Testis (tissue), 3 donors: ENCODE results near the gene PLPPR1. TPM values are rescaled to one million over a fixed set of nuclear protein-coding genes. Genes with fewer than 3 reads are reported as not detected.

ENCODE experiments used
- DNase-seq: peaks from one replicate; pipeline ENCODE4 v3.0.0-alpha.2; 2019
- H3K27ac ChIP-seq, 2 donors: fragments of 200-600 bp; sonication (generic); one replicate each; pipeline ENCODE4 v1.5.1; 2019
- H3K27me3 ChIP-seq: fragments of 200-600 bp; sonication (generic); one replicate; pipeline ENCODE4 v1.5.1; 2019
- H3K36me3 ChIP-seq: fragments of 200-600 bp; sonication (generic); one replicate; pipeline ENCODE4 v1.5.1; 2017; ENCODE audit warnings: low read depth; ENCODE audit errors: missing control alignments
- H3K4me1 ChIP-seq: fragments of 200-600 bp; sonication (generic); one replicate; pipeline ENCODE4 v1.5.1; 2019
- H3K4me3 ChIP-seq, 2 donors: fragments of 200-600 bp; sonication (generic); one replicate each; pipeline ENCODE4 v1.5.1; 2017 to 2019
- H3K9me3 ChIP-seq: fragments of 200-600 bp; sonication (generic); one replicate; pipeline ENCODE4 v1.5.1; 2017
- POLR2A ChIP-seq: fragments of 450-650 bp; IDR thresholded peaks from one replicate; pipeline ENCODE4 v1.6.1; 2017; ENCODE audit warnings: antibody characterized with exemption, mild to moderate bottlenecking, moderate library complexity
- WGBS, 2 donors: methylation state at CpG; one replicate each; pipeline ENCODE4 v1.1.5; 2018; 5-methylcytosine and 5-hydroxymethylcytosine counted together
- intact Hi-C: fragments of 100-400 bp; cut with DNase I; formaldehyde crosslinking; loops from one replicate; pipeline ENCODE4 v1.15.1; 2023; ENCODE audit warnings: low total_unique reads
- polyA plus RNA-seq: library from polyadenylated mRNA; stranded (reverse); fragments of 350-450 nt; fragmentation: Illumina TruSeq; extraction: RNeasy Lipid Tissue Mini Kit (QIAGEN cat#74804); gene quantifications from one replicate; pipeline ENCODE4 v1.2.3, GENCODE V29; 2014; ENCODE audit warnings: low read depth, low replicate concordance; ENCODE audit not compliant: insufficient read depth
- total RNA-seq, 2 donors: library from RNA; depleted of rRNA; stranded (reverse); fragments of >200 nt; gene quantifications; one replicate each; pipeline ENCODE4 v1.2.3, GENCODE V29; 2016
- TF ChIP-seq, protein P1 (sequence below), 3 experiments: fragments of 450-650 bp in 2 of 3; fragments of 200-600 bp in 1 of 3; sonication (generic) in 1 of 3; IDR thresholded peaks; one replicate each; pipeline ENCODE4 v1.5.1; 2016 to 2019; ENCODE audit warnings: antibody characterized with exemption in 3 of 3, mild to moderate bottlenecking in 2 of 3, moderate library complexity in 1 of 3

Gene PLPPR1
- total and polyA plus RNA-seq, 3 donors from 2014 or later, result 1.2 to 2.9 (median 2.5) TPM

DNA sequence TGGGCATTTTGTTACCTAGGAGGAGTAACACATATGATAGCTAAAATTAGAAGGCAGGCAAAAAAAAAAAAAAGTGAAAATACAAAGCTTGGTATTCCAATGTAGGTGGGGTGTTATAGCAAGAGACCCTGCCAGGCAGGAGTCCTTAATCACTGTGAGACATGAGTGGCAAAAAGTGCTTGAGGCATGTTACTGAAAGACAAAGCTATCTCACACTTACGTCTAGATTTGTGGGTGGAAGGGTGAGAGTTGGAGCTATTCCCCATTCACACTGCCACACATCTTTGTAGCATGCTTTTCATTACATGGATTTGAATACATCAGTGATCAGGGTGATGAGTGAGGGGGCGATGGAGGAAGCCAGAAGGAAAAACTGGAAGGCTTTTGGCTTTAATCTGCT, 2.6 kb upstream of the PLPPR1 start:
- Histone ChIP-seq H3K4me3 (no peak overlapping the region), H3K4me1 (no peaks in the 10 kb centered on the region), H3K36me3 (no peaks in the 10 kb centered on the region), H3K27ac (no peak overlapping the region), H3K9me3 (no peaks in the 10 kb centered on the region), H3K27me3 (no peaks in the 10 kb centered on the region)
- intact Hi-C loops, result no loop called here
- no peak for DNase-seq
- no peak for TF ChIP-seq POLR2A
- TF ChIP-seq, protein P1, sequence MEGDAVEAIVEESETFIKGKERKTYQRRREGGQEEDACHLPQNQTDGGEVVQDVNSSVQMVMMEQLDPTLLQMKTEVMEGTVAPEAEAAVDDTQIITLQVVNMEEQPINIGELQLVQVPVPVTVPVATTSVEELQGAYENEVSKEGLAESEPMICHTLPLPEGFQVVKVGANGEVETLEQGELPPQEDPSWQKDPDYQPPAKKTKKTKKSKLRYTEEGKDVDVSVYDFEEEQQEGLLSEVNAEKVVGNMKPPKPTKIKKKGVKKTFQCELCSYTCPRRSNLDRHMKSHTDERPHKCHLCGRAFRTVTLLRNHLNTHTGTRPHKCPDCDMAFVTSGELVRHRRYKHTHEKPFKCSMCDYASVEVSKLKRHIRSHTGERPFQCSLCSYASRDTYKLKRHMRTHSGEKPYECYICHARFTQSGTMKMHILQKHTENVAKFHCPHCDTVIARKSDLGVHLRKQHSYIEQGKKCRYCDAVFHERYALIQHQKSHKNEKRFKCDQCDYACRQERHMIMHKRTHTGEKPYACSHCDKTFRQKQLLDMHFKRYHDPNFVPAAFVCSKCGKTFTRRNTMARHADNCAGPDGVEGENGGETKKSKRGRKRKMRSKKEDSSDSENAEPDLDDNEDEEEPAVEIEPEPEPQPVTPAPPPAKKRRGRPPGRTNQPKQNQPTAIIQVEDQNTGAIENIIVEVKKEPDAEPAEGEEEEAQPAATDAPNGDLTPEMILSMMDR (IDR thresholded peaks at IDR 0.05), result no peak
- WGBS, 2 donors, result 71 to 75% methylated on average over 2 of the region's 2 CpGs

DNA sequence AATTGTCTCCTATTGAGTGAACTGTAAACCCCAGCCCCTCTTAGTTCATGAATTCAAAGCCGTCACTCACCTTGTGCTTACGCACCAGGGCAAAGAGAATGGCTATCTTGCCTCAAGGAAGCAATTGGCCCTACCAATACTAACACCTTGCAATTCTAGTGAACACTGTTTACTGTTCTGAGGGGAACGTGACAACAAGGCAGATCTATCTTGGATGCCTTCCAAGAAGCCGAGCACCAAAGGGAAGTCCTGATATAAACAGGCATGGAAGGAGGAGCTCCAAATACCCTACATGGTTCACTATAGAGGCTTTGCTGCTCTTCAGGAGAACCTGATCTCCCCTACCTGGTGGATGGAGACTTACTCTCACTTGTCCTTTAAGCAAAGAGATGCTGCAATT, 1.7 kb upstream of the PLPPR1 start:
- Histone ChIP-seq H3K4me1 (no peaks in the 10 kb centered on the region), H3K9me3 (no peaks in the 10 kb centered on the region), H3K4me3 (no peak overlapping the region), H3K36me3 (no peaks in the 10 kb centered on the region), H3K27me3 (no peaks in the 10 kb centered on the region), H3K27ac (no peak overlapping the region)
- intact Hi-C loops, result no loop called here
- TF ChIP-seq, protein P1 (IDR thresholded peaks at IDR 0.05), result no peak
- no peak for TF ChIP-seq POLR2A
- 36 to 42% methylated on average over 4 of the region's 4 CpGs for WGBS, 2 donors
- DNase-seq, result no peak

DNA sequence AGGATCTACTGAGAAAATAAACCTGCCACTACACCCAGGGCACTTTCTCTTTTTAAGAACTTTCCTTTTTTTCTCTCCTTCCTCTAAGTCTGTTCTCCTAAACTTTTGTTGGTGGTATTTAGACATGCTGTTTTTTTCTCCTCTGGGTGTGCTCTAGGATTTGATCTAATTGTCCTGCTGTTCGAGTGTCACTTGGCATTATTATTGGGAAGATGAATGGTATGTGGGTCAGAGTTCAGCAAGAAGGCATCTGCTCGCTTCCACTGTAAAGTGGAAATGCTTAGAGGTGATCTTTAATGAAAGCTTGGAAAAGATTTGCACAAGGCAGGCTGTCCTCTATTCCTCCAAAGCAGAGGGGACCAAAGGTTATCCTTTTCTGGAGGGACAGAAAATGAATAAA, 1.3 kb upstream of the PLPPR1 start:
- H3K9me3 ChIP-seq, result no peaks in the 10 kb centered on the region
- no peaks in the 10 kb centered on the region for H3K4me1 ChIP-seq
- no peak for DNase-seq
- H3K27me3 ChIP-seq, result no peaks in the 10 kb centered on the region
- H3K36me3 ChIP-seq, result no peaks in the 10 kb centered on the region
- TF ChIP-seq, protein P1 (IDR thresholded peaks at IDR 0.05), result no peak
- no peak for TF ChIP-seq POLR2A
- intact Hi-C loops, result no loop called here
- H3K4me3 ChIP-seq, result no peak overlapping the region
- WGBS, 2 donors, result 16 to 18% methylated on average over 2 of the region's 2 CpGs
- H3K27ac ChIP-seq, result no peak overlapping the region

DNA sequence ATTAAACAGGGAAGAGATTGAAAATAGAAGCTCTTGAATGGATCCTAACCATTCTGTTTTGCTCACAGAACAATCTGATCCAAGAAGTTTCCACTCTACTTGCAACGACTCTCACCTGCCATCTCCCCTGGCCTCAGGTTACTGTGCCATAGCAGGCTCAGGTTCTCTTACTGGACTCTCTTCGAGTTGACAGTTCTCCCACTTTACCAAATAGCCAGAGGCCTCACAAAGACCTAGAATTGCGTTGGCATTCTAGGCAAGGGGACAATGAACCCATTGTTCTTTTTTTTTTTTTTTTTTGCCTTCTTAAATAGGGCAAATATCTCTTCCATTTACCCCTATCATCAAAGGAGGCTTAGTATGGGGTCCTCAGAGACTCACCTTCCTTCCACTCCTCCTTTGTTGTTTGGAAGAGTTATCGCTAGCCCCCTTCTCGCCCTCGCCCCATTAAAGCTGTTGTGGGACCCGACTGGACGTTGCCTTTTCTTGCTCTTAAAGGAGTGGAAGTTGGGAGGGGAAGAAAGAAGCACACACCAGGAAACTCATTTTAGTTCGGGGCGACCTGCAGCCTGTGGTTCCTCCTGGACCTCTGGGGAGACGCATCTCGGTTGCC, 688 bp upstream of the PLPPR1 start:
- 13 to 15% methylated on average over 12 of the region's 12 CpGs for WGBS, 2 donors
- H3K4me1 ChIP-seq, result no peaks in the 10 kb centered on the region
- no peak for TF ChIP-seq POLR2A
- TF ChIP-seq, protein P1 (IDR thresholded peaks at IDR 0.05), result no peak
- H3K27ac ChIP-seq, result no peak overlapping the region
- peak overlapping the region; percentile 45 to 55 for H3K4me3 ChIP-seq
- no peaks in the 10 kb centered on the region for H3K9me3 ChIP-seq
- no peaks in the 10 kb centered on the region for H3K27me3 ChIP-seq
- intact Hi-C loops, result no loop called here
- DNase-seq, result no peak
- H3K36me3 ChIP-seq, result no peaks in the 10 kb centered on the region
